Pons (tissue), 1 donor: ENCODE measurements around the gene GHRH.

Source experiments
- DNase-seq: peaks from one replicate; pipeline ENCODE4 v3.0.0-alpha.2; 2016; ENCODE audit warnings: low spot score

The GHRH gene

DNA sequence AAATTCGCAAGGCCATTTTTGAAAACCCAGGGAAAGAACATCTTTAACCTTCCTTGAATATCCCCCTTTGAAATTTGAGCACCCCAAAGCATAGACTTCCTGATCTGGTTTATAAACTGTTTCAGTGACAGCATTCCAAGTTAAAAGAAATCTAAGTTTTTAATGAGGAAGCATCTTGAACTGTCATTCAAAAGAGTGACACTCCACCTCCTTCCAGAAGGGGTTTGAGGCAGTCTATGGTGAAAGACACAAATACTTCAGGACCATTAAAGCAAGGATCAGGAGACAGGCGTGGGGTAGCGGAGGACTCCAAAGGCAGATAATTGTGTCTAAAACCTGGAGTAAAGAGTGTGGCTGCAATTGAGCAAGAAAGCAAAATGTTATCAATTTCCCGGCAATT, 691 bp downstream of the GHRH start:
- DNase-seq, result no peak

DNA sequence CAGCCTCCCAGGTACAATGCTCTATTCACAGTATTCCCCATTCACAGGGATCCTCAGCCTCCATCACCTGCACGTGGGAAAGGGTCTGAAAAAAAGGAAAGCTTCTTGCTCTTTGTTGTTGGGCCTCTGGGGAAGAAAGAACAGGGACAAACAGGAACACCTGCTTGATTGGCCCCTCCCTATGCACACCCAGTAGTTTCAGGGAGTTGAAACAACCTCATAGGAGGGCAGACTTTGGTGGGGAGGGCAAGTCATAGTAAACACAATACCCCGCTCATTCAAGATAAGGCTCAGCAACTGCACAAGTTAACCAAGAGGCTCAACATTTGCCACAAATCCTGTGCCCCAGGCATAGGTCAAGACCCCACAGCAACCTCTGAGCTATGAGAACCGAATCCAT, 1.7 kb downstream of the GHRH start:
- no peak for DNase-seq

DNA sequence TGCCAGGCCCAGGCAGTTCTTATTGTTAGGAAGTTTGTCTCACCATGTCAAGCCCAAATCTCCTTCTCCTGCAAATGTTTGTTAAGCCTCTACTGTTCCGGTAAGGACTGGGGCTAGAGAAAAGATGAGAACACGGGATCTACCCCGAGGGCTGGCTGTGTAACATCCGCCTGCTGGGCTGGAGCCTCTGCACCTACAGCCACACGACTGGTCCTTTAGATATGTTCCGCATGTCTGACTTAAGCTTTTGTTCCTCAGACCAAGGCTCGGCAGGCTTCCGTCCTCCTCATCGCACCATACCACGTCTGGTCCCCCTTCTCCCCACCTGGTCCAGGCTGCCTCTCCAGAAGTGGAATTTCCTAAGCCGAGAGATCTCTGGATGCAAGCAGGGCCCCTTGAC, 2.6 kb downstream of the GHRH start:
- DNase-seq, result no peak

DNA sequence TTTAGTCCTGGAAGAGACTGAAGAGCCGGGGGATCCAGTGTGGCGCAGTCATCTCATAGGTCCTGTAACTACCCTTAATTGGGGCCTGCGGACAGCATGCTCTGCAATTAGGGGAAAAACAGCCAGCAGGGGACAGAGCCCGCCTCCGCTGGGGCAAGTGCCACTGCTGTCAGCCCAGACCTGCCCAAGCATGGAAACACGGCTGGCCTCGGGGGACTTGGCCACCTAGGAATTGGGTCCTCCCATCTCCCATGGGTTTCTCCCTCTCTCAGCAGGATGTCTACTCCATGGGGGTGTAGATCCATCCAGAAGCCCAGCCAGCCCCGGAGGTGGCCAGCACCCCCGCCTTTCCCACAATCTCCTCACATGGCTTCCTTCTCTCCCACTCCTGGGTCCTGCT, 3.6 kb downstream of the GHRH start:
- DNase-seq, result no peak

DNA sequence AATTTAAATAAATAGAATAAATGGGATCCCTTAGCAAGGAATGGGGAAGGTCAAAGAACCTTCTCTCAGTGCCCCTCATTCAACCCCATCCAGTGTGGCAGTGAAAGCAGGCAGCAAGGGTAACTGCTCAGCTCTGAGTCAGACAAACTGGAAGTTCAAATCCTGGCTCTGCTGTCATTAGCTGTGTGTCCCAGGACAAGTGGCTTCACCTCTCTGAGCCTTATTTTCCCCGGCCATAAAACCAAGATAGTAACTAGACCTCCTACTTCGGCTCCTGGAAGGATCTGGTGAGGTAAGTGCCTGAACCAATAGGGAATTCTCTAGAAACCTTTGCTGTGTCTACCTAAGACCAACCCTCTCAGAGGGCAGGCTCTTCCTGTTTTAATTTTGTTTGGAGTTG, 4.1 kb downstream of the GHRH start:
- DNase-seq, result no peak

DNA sequence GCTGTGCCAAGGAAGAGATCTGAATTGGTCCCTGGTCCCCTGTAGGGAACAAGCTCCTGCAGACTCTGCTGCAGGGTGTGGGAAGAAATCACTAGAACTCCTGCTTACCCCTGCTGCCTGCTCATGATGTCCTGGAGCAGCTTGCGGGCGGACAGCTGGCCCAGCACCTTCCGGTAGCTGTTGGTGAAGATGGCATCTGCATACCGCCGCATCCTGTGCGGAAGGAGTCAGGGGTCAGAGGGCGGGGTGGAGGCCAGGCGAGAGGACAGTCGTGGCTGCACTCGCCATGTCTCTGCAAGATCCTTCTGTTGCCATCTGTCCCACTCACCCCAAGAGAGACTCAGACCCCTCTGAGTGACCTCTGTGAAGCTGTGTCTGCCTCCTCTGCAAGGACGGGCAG, 5.3 kb downstream of the GHRH start:
- no peak for DNase-seq

DNA sequence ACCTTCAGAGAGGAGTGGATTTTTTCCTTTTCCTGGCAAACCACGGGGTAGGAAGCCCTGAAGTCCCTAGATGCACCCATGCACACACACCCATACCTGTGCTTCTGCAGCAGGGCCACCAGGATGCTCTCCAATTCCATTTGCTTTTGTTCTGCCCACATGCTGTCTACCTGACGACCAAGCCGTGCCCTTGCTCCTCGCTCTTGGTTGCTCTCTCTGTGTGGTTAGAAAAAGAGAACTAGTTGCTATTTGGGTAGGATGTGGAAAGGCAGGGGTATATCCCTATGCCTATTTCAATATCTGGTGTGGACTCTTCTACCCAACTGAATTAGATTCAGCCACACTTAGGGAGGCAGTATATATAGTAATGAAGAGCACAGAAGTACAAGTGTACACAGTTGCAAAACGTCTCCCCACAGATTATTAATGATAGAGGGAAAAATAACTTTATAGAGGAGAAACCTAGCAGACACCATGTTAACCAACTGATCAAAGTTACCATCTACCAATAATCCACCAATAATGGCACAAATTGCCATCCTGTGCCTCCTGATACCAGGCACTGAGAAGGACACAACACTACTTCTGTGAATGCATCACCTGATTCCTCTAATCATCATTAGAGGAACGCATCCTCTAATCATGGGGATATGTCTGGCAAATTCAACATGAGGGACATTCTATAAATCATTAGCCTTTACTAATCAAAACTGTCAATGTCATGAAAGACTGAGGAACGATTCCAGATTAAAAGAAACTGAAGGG, 7.3 kb downstream of the GHRH start:
- DNase-seq, result no peak

DNA sequence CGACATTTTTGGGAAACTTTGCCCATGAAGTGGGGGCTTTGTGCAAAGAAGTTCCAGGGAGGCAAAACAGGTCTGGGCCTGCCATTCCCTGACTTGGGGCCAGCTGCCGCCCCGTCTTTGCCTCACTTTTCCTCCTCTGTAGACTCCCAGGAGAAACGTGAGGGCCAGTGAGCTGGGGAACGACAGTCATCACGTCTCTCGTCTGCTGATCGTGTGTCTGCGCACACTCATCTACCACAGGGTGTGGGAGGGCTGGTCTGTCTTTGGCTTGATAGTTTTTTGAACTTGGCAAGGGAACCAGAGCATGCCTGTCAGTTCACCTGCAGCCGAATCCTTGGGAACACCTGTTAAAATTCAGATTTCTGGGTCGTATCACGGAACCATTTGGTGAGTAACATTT, 8.5 kb downstream of the GHRH start:
- DNase-seq, result no peak

DNA sequence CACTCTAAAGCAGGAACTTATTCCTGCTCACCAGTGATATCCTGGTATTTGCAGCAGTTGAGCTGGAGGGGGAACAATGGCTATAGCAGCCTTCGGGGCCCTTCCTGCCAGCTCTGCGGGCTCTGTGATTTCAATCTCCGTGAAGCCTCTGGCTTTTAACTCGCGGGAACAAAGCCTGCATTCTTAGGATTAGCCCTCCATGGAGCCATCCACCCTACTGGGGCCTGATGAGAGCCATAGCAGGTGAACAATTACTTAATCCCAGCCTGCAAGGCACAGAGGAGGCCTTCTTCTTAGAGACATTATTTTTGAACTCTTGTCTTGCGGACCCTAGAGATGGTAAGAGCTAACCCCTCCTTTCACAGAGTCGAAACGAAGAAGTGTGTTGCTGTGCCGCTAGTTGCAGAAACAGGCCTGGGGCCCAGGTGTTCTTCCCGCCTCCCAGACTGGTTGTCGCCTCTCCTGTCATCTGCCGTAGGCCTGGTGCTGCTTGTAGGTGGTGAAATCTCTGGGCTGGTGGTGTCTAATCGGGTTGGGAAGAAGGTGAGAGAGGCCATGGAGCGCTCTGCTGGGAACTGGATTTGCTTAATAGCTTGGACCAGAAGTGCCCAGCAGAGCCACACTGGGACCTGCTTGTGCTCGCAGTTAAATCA, 9.7 kb downstream of the GHRH start:
- DNase-seq, result peak; percentile 55

DNA sequence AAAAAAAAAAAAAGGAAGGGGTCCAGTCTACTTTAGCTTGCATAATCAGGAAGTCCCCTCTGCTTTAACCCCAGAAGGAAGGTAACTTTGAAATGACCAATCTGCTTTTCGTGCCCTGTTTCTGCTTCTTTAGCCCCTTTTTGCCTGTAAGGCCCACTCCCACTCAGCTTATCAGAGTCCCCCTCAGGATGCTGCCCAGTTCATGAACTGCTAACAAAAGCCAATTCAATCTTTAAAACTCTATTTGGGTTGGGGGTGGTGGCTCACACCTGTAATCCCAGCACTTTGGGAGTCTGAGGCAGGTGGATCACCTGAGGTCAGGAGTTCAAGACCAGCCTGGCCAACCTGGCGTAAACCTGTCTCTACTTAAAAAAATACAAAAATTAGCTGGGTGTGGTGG, 12.3 kb downstream of the GHRH start:
- DNase-seq, result no peak

DNA sequence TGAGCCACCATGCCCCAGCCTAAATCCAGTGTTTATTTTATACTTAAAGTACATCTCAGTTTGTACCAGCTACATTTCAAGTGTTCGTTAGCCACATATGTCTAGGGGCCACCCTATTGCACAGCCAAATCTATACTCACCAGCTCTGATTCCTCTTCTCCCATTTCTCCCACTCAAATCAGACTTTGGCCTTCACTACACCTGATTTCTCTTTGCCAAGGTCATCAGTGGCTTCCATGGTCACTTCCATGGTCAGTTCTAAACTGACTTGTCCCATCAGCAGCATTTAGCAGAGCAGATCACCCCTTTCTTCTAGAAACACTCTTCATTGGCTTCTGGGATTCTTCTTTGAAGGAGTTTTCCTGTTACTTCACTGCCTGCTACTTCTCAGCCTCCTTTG, 14.1 kb downstream of the GHRH start:
- DNase-seq, result no peak

DNA sequence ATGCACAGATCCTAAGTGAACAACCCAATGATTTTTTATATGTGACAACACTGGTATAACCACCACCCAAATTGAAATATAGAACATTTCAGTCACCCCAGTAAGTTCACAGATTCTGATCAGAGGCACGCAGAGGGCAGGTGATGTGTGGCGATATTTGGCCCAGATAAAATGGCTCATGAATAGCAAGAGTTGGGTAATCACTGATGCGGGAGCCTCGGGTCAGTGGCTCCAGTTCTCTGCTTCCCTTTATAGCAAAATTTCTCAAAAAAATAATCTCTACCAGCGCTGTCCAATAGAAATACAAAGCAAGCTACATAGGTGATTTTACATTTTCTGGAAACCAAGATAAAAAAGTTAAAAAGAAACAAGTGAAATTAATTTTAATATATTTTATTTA, 14.9 kb downstream of the GHRH start:
- DNase-seq, result no peak

DNA sequence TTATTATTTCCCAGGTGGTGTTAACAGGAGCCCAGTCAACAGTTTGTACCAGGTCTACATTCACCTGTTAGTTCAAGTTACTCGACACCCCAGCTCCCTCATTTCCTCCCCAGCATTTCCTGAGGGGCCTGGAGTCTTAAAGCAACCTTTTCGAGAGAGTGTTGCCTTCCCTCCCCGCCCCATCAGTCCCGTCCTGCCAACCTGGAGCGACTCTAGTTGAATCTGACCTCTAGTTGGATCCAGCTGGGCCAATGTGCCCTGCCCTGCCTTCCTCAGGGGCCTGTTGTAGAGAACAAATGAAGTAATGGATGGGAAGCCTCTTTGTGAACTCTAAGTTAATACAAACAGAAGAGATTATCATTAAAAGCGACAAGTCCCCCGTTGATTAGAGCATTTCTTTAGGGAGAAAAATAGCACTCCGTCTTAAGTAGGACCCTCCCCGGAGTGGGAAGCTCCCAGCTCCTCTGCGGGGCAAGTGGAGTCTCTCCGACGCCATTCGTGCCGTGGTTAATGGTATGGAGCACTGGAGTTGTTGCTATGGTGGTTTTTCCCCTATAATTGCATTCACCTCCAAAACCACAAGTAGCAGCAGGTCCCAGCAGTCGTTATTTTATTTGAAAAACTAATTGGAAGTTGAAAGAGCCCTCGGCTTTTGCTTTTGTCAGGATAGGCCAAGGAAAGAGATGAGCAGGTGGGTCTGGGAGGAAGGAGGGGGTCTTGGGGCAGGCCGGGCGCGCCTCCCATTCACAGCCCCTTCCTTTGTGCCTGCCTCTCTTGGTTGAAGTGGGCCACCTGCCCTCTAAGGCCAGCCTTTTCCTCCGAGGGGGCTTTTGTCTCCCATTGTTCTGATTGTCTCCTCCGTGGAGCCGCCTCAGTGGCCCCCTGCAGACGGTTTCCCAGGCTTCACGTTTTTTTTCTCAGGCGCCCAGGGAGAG, 16.1 kb downstream of the GHRH start:
- no peak for DNase-seq

DNA sequence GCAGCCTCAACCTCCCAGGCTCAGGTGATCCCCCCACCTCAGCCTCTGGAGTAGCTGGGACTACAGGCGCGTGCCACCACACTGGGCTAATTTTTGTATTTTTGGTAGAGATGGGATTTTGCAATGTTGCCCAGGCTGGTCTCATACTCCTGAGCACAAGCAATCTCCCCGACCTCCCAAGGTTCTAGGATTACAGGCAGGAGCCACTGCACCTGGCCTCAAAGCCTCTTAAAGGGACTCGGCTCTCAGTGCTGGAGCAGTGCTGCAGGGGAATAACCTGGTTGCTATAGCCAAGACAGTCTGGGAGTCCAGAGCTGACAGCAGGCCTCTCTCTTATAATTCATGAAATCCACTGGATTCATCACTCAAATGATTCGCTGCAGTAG, 17.0 kb downstream of the GHRH start:
- no peak for DNase-seq

DNA sequence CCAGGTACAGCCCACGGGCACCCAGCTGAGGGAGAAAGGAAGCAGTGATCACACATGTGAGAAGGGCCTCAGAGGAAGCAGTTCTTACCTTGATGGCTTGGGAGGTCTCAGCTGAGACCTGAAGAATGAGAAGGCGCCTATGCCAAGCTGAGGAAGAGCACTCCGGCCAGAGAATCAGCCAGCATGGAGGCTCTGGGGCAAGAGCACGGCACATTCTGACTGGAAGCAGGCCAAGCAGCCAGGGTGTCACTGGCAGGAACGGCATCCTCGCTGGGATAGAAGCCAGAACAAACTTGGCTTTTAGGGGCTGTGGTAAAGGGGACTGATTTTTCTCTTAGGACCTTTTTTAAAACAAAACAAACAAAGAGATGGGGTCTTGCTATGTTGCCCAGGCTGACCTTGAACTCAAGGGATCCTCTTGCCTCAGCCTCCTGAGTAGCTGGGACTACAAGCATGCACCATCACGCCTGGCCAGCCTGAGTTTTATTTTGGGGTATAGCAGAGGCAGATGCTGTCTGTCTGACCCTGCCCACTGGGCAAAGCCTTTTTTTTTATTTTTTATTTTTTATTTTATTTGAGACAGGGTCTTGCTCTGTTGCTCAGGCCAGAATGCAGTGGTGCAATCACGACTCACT, 17.6 kb downstream of the GHRH start:
- peak; percentile 25 for DNase-seq

DNA sequence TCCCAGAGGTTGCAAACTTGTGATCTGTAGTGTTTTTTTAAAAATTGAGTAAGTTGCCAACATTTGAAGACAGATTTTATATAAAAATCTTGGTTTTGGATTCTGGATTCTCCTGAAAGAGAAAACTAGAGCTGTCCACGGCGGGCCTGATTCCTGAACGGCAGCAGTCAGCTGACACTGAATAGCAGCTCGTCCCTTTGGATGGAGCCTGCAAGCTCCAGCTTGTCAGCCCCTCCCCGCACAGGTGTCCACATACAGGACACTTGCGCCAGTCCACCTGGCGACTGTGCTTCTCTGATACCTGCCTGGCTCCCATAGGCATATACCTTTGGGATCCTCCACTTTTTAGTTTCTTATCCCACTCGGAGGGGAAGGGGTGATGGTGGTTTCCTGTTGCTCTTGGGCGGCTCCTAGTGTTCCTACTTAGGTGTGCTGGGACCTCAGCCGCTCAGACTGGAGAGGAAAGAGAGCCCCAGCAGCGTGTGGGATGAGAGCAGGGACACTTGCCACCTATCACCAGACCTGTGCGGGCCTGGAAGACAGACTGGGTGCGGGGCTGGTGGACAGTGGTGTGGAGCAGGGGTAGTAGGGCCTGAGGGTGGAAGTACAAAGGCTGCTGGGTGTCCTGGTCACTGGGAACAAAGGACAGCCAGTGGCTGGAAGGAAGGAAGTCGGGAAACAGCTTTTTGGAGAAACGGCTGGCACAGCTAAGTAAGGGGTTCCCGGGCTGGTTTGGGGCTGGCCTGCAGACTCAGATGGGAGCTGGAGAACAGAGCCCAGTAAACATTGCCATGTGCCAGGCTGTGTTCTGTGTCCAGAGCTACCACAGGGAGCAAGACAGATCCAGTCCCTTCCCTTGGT, 18.3 kb downstream of the GHRH start:
- DNase-seq, result no peak

DNA sequence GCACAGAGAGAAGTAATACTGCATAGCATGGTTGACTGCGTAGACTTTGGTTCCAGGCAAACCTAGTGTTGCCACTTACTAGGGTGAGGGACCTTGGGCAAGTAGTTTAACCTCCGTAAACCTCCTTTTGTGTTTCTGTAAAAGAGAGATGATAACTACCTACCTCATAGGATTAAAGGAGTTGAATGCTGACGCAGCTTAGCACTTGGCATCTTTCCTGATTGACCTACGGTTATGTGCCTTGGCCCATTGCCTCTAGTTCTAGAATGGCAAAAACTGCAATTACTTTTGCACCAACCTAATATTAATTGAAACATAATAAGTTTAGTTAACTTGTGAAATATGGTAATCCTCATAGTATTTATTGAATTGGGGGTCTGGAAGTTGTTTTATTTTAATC, 19.1 kb downstream of the GHRH start:
- no peak for DNase-seq

DNA sequence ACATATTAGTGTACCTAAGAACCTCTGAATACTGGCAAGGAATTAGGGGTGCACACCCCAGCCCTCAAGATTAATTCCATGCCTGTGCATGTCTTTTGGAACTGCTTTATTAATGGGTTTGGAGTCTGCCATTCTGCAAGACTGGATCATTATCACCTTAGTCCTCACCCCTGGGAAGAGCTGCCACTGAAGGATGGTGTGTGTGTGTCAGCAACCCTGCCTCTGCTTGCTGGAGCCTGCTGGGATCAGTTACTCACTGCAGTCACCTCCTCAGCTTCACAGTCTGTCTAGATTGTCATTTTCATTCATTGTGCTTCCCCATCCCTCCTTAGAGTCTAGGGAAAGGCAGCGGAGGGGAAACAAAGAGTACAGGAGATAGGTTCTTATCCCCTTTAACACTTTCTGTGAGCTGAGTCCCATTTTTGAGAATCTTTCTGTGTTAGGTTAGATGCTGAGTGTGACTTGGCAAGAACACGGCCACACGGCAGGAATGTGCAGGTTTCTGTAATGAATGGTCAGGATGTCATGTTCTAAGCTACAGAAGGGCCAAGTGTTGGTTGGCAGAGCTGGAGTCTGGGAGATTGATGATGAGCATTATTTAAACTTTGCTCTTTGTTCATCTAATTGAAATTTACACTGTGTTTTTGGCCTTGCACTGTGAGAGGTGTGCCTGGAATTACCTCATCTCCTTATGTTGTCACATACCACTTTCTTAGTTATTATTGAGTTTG, 21.1 kb downstream of the GHRH start:
- DNase-seq, result no peak

DNA sequence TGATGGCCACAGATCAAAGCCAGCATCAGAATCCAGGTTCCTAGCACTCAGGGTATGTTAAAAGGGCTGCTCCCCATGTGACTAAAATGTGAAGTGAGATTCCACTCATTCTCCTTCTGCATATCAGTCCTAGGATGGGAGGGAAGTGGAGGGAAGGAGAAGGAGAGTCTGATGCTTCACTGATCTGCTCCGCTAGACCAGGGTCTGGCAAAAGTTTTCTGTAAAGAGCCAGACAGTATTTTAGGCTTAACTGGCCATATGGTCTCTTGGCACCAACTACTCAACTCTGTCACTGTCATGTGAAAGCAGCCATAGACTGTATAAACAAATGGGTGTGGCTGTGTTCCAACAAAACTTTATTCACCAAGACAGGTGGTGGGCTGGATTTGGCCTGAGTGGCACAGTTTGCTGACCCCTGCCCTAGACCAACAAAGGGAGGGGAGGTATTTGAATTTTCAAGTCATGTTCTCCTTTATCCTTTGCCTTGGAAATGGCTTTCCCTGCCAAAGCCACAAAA, 22.6 kb downstream of the GHRH start:
- no peak for DNase-seq

DNA sequence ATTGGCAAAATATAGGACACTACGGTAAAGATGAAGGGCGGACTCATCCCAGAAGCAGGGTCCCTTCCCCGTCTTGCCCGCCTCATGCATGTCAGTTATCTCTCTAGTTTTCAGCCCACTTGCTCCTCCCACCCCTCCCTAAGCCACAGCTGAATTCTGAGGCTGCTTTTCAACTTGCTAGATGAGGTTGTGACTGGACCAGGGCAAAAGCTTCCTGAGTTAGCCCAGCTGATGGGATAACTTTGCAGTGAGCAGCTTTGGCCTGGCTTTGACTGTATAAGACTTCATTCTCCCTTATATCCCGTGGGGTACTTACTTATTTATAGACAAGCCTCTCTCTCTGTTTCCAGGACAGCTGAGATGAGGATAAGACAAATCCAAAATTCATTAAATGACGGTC, 23.2 kb downstream of the GHRH start:
- no peak for DNase-seq

DNA sequence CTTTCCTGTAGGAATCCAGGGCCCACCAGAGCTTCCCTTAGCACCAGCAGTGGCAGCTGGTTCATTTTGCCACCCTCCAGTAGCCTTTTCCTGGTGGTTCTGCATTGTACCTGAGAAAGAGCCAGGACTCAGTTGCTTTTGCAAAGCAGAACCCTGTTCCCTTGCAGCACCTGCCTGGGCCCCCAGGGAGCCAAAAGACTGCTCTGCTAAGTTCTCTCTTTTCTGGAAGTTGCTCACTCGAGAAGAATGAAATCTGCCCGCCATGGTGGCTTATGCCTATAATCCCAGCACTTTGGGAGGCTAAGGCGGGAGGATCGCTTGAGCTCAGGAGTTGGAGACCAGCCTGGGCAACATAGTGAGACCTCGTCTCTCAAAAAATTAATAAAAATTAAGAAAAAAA, 24.0 kb downstream of the GHRH start:
- DNase-seq, result no peak
